HepG2 (cell line): ENCODE measurements around the gene NOC2L. TPM values are rescaled to one million over a fixed set of nuclear protein-coding genes. Genes with fewer than 3 reads are reported as not detected.

Source experiments
- ATAC-seq: fragments of 200-7000 bp; cut with Tn5 transposase; 3 replicates; pipeline ENCODE4 v1.9.1; 2020; ENCODE audit warnings: mild to moderate bottlenecking, moderate library complexity
- BruUV-seq: library from RNA; stranded (reverse); fragments of 400-500 nt; replicated peaks from 2 replicates; lab custom pipeline; 2021; lab: Mats Ljungman, UMichigan
- CTCF ChIA-PET: fragments of 300-600 bp; formaldehyde crosslinking; extraction: SDS; loops from one replicate; lab custom pipeline; 2021; ENCODE audit warnings: low total read pairs, inconsistent platforms, low intra/inter-chr PET ratio; lab: Yijun Ruan, JAX
- POLR2A ChIA-PET: fragments of 350-600 bp; sonication (Branson Sonifier 250); formaldehyde crosslinking; loops from one replicate; lab custom pipeline; 2020; ENCODE audit warnings: antibody characterized with exemption, inconsistent platforms; lab: Yijun Ruan, JAX
- DNase-seq: peaks from one replicate; pipeline ENCODE4 v3.0.0-alpha.2; 2015; ENCODE audit warnings: low spot score
- FAIRE-seq: peaks from 3 replicates; lab custom pipeline; 2011; peaks lifted over from hg19 to GRCh38; lab: Jason Lieb, UNC
- H2AFZ ChIP-seq: one replicate; pipeline ENCODE4 v1.6.1; 2011; ENCODE audit warnings: low read length, inconsistent platforms
- H3K27ac ChIP-seq: fragments of 300-600 bp; 3 replicates; pipeline ENCODE4 v1.8.0; 2011; ENCODE audit warnings: mixed run types, mild to moderate bottlenecking, mixed read lengths, low read length, inconsistent platforms; ENCODE audit not compliant: insufficient read depth; ENCODE audit errors: extremely low read length
- H3K27me3 ChIP-seq, 2 experiments: fragments of 200-600 bp in 1 of 2; 2 replicates in 1 of 2; 3 replicates in 1 of 2; pipeline versions ENCODE4 v1.6.0 to v1.8.0; 2011; ENCODE audit warnings: low read length in 2 of 2, mild to moderate bottlenecking in 2 of 2, moderate library complexity in 2 of 2, inconsistent platforms in 1 of 2; ENCODE audit not compliant: insufficient read depth in 2 of 2, control insufficient read depth in 1 of 2
- H3K36me3 ChIP-seq, 2 experiments: fragments of 200-600 bp in 1 of 2; replicated peaks in 1 of 2; 2 replicates in 1 of 2; 3 replicates in 1 of 2; pipeline versions ENCODE4 v1.5.1 to v1.8.0; 2011; ENCODE audit warnings: low read length in 2 of 2, inconsistent platforms in 1 of 2; ENCODE audit not compliant: insufficient read depth in 2 of 2, control insufficient read depth in 1 of 2
- H3K4me1 ChIP-seq: 2 replicates; pipeline ENCODE4 v1.5.1; 2012; ENCODE audit warnings: low read length, inconsistent platforms; ENCODE audit not compliant: insufficient read depth
- H3K4me2 ChIP-seq: 2 replicates; pipeline ENCODE4 v1.6.0; 2011; ENCODE audit warnings: low read depth, low read length, inconsistent platforms
- H3K4me3 ChIP-seq, 3 experiments: fragments of 200-600 bp in 1 of 3; sonication (generic), shearing (Covaris generic) in 1 of 3; replicated peaks in 1 of 3; 2 replicates each; pipeline ENCODE4 v1.5.1; 2011 to 2016; ENCODE audit warnings: low read length in 3 of 3, inconsistent platforms in 2 of 3, low read depth in 2 of 3, mild to moderate bottlenecking in 2 of 3, control low read depth in 1 of 3, mixed read lengths in 1 of 3; ENCODE audit not compliant: insufficient read depth in 1 of 3
- H3K79me2 ChIP-seq: one replicate; pipeline ENCODE4 v1.6.1; 2011; ENCODE audit warnings: low read length, inconsistent platforms; ENCODE audit not compliant: insufficient read depth
- H3K9ac ChIP-seq: 2 replicates; pipeline ENCODE4 v1.6.0; 2011; ENCODE audit warnings: mild to moderate bottlenecking, low read depth, low read length, inconsistent platforms; ENCODE audit not compliant: insufficient read depth
- H3K9me3 ChIP-seq: 2 replicates; pipeline ENCODE4 v1.5.1; 2012; ENCODE audit warnings: mild to moderate bottlenecking, low read length
- H4K20me1 ChIP-seq: 2 replicates; pipeline ENCODE4 v1.6.0; 2011; ENCODE audit warnings: inconsistent platforms, mild to moderate bottlenecking, low read length, moderate library complexity; ENCODE audit not compliant: insufficient read depth
- DMAP1 ChIP-seq: IDR thresholded peaks from 2 replicates; pipeline ENCODE4 v1.6.1; 2016
- HMG20A ChIP-seq: IDR thresholded peaks from 2 replicates; pipeline ENCODE4 v1.6.1; 2016; ENCODE audit warnings: borderline replicate concordance
- KLF6 ChIP-seq: IDR thresholded peaks from 2 replicates; pipeline ENCODE4 v1.8.0; 2016; ENCODE audit warnings: missing biosample characterization, missing genetic modification reagents
- MED8 ChIP-seq: sonication (generic); formaldehyde crosslinking; IDR thresholded peaks from 2 replicates; pipeline ENCODE4 v1.8.1; 2023; ENCODE audit warnings: mild to moderate bottlenecking, missing genetic modification reagents; ENCODE audit not compliant: insufficient replicate concordance
- MEIS1 ChIP-seq: sonication (generic); formaldehyde crosslinking; IDR thresholded peaks from 2 replicates; pipeline ENCODE4 v1.9.0; 2021; ENCODE audit warnings: mild to moderate bottlenecking, missing genetic modification reagents, moderate library complexity, borderline replicate concordance
- REPIN1 ChIP-seq: sonication (generic); formaldehyde crosslinking; IDR thresholded peaks from 2 replicates; pipeline ENCODE4 v1.8.0; 2022; ENCODE audit warnings: missing genetic modification reagents, low read depth, mild to moderate bottlenecking, borderline replicate concordance
- SMYD3 ChIP-seq: sonication (generic); formaldehyde crosslinking; IDR thresholded peaks from 2 replicates; pipeline ENCODE4 v1.8.1; 2023; ENCODE audit warnings: mild to moderate bottlenecking, missing genetic modification reagents
- ZNF446 ChIP-seq: sonication (generic); formaldehyde crosslinking; IDR thresholded peaks from 2 replicates; pipeline ENCODE4 v1.5.0; 2020; ENCODE audit warnings: mild to moderate bottlenecking, missing genetic modification reagents
- ZNF780A ChIP-seq: sonication (generic); formaldehyde crosslinking; IDR thresholded peaks from 2 replicates; pipeline ENCODE4 v1.8.0; 2022; ENCODE audit warnings: mild to moderate bottlenecking, missing genetic modification reagents, moderate library complexity
- ZNF792 ChIP-seq: IDR thresholded peaks from 2 replicates; pipeline ENCODE4 v1.6.1; 2016
- WGBS: methylation state at CpG from one replicate; pipeline ENCODE4 v1.1.6; 2017; ENCODE audit warnings: low lambda C conversion rate; 5-methylcytosine and 5-hydroxymethylcytosine counted together
- in situ Hi-C: cut with HindIII; loops from 2 replicates; pipeline ENCODE4 v1.10.0; 2017; ENCODE audit warnings: low pct_unique_long_range_greater_than_20kb; ENCODE audit not compliant: extremely low pct_ligation_motif_present
- intact Hi-C: fragments of 100-400 bp; cut with micrococcal nuclease; formaldehyde crosslinking; loops from one replicate; pipeline ENCODE4 v1.10.0; 2022; ENCODE audit not compliant: unreplicated experiment
- polyA plus RNA-seq, 8 experiments: library from polyadenylated mRNA; depleted of rRNA in 3 of 8; stranded (reverse) in 7 of 8; unstranded in 1 of 8; fragments of >200 nt; fragmentation: Illumina TruSeq in 4 of 8; extraction: Trizol in 4 of 8; gene quantifications; 2 replicates each; pipeline versions ENCODE4 v1.2.1 to v1.2.3, GENCODE V29; 2011 to 2016; ENCODE audit warnings: low read depth in 4 of 8, missing spikeins in 1 of 8, mixed read lengths in 1 of 8; ENCODE audit not compliant: insufficient read depth in 1 of 8
- total RNA-seq, 5 experiments: library from RNA; depleted of rRNA; stranded (reverse); fragments of >200 nt; fragmentation: Illumina TruSeq; extraction: Trizol; gene quantifications; 2 replicates each; pipeline ENCODE4 v1.2.3, GENCODE V29; 2016; ENCODE audit warnings: low read depth in 1 of 5
- TF ChIP-seq, protein P1 (sequence below): sonication (generic); formaldehyde crosslinking; IDR thresholded peaks from 2 replicates; pipeline ENCODE4 v1.4.0; 2020; ENCODE audit warnings: missing genetic modification reagents
- TF ChIP-seq, protein P2 (sequence below): sonication (generic); formaldehyde crosslinking; IDR thresholded peaks from 2 replicates; pipeline ENCODE4 v1.5.0; 2020; ENCODE audit warnings: missing genetic modification reagents
- TF ChIP-seq, protein P3 (sequence below): sonication (generic); formaldehyde crosslinking; IDR thresholded peaks from 2 replicates; pipeline ENCODE4 v1.4.0; 2020; ENCODE audit warnings: missing genetic modification reagents, mild to moderate bottlenecking, borderline replicate concordance
- TF ChIP-seq, protein P4 (sequence below): sonication (generic); formaldehyde crosslinking; IDR thresholded peaks from 2 replicates; pipeline ENCODE4 v1.4.0; 2020; ENCODE audit warnings: missing genetic modification reagents

NOC2L gene
- total and polyA plus RNA-seq, 2 of the 13 experiments (the other 11 are each of a cell fraction or from before 2014, with no cell fraction given) = 32.0 to 103 TPM

DNA sequence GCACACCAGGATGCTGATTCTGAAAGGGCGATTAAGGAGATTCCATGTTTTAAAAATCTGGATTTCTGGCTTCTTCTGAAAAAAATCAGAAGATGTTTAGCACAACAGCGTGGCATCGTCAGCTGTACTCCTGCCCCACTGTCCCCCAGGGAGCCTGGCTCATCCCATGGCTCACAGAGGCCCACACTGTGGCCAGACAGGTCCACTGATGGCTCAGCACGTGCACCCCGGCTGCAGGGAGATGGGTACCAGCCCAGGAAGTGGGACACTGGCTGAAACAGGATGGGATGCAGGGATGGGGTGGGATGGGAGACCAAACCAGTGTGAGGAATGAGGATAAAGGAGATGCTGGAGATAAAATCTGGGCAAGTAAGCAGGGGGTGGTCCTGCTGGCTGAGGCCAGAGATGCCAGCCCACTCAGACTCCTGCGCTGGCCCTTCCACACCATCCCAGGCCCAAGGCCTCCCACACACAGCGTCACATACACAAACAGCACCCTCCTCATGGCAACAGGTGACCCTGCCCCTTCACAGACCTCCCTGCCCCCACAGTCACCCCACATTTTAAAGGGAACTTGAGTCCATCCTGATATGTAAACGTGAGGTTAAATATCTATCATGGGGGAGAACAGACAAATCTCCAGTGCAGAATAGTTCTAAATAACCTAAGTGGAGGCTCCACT lies 59.3 kb downstream of the NOC2L start:
- no peaks in the 10 kb centered on the region for H3K9me3 ChIP-seq
- no peaks in the 10 kb centered on the region for H3K36me3 ChIP-seq
- ChIA-PET CTCF (no interaction called here), POLR2A (no interaction called here)
- no TSS peak for BruUV-seq
- H2AFZ ChIP-seq = no peak overlapping the region
- H3K27me3 ChIP-seq = peaks cover 16 to 66% of the 10 kb centered on the region in 2 experiments; a peak in 4 of 5 replicates
- H3K79me2 ChIP-seq = no peaks in the 10 kb centered on the region
- H3K27ac ChIP-seq = no peak overlapping the region
- H4K20me1 ChIP-seq = no peaks in the 10 kb centered on the region
- DNase-seq = no peak
- FAIRE-seq = no peak
- no peak overlapping the region for H3K4me3 ChIP-seq
- no peak overlapping the region for H3K9ac ChIP-seq
- WGBS = 35% methylated on average over 6 of the region's 8 CpGs
- H3K4me1 ChIP-seq = no peaks in the 10 kb centered on the region
- no peak for ATAC-seq
- intact Hi-C loops = no loop called here
- in situ Hi-C loops = no loop called here
- no peak overlapping the region for H3K4me2 ChIP-seq
- TF ChIP-seq, protein P1, sequence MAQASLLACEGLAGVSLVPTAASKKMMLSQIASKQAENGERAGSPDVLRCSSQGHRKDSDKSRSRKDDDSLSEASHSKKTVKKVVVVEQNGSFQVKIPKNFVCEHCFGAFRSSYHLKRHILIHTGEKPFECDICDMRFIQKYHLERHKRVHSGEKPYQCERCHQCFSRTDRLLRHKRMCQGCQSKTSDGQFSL (CRISPR knock-in tag) = no peak
- TF ChIP-seq MED8 (CRISPR knock-in tag) = no peak
- no peak for TF ChIP-seq DMAP1
- TF ChIP-seq KLF6 = no peak
- TF ChIP-seq ZNF446 = no peak
- TF ChIP-seq ZNF792 (CRISPR knock-in tag) = no peak
- TF ChIP-seq, protein P2, sequence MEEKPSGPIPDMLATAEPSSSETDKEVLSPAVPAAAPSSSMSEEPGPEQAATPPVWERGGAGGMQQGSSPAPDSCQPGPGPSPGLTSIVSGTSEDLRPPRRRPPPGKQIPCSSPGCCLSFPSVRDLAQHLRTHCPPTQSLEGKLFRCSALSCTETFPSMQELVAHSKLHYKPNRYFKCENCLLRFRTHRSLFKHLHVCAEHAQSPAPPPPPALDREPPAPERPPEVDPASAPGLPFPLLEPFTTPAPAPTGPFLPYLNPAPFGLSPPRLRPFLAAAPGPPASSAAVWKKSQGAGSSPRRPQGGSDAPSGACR = no peak
- TF ChIP-seq, protein P3, sequence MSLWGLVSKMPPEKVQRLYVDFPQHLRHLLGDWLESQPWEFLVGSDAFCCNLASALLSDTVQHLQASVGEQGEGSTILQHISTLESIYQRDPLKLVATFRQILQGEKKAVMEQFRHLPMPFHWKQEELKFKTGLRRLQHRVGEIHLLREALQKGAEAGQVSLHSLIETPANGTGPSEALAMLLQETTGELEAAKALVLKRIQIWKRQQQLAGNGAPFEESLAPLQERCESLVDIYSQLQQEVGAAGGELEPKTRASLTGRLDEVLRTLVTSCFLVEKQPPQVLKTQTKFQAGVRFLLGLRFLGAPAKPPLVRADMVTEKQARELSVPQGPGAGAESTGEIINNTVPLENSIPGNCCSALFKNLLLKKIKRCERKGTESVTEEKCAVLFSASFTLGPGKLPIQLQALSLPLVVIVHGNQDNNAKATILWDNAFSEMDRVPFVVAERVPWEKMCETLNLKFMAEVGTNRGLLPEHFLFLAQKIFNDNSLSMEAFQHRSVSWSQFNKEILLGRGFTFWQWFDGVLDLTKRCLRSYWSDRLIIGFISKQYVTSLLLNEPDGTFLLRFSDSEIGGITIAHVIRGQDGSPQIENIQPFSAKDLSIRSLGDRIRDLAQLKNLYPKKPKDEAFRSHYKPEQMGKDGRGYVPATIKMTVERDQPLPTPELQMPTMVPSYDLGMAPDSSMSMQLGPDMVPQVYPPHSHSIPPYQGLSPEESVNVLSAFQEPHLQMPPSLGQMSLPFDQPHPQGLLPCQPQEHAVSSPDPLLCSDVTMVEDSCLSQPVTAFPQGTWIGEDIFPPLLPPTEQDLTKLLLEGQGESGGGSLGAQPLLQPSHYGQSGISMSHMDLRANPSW = no peak
- no peak for TF ChIP-seq MEIS1 (CRISPR knock-in tag)
- TF ChIP-seq, protein P4, sequence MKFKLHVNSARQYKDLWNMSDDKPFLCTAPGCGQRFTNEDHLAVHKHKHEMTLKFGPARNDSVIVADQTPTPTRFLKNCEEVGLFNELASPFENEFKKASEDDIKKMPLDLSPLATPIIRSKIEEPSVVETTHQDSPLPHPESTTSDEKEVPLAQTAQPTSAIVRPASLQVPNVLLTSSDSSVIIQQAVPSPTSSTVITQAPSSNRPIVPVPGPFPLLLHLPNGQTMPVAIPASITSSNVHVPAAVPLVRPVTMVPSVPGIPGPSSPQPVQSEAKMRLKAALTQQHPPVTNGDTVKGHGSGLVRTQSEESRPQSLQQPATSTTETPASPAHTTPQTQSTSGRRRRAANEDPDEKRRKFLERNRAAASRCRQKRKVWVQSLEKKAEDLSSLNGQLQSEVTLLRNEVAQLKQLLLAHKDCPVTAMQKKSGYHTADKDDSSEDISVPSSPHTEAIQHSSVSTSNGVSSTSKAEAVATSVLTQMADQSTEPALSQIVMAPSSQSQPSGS (CRISPR knock-in tag) = no peak
- TF ChIP-seq ZNF780A (CRISPR knock-in tag) = no peak
- TF ChIP-seq HMG20A = no peak
- TF ChIP-seq REPIN1 (CRISPR knock-in tag) = no peak
- TF ChIP-seq SMYD3 = no peak
